CD14-positive monocyte (primary cell): ENCODE data around the gene STAM. TPM values are rescaled to one million over a fixed set of nuclear protein-coding genes. Genes with fewer than 3 reads are reported as not detected.
A peak's percentile ranks its signal among the peaks of the same experiment; 100 is the strongest.

Experiments
- DNase-seq, 3 donors: peaks; one replicate each; pipeline ENCODE4 v3.0.0-alpha.2; 2011 to 2022
- H2AFZ ChIP-seq: 2 replicates; pipeline ENCODE4 v1.6.0; 2012; ENCODE audit warnings: mild to moderate bottlenecking, low read depth, low read length, inconsistent platforms; ENCODE audit not compliant: insufficient read depth, poor library complexity, severe bottlenecking
- H3K27ac ChIP-seq, 2 donors: 1 replicate in 1 of 2; 2 replicates in 1 of 2; pipeline ENCODE4 v1.5.1; 2012 to 2013; ENCODE audit warnings: low read length in 2 of 2, control low read depth in 1 of 2, inconsistent platforms in 1 of 2, low read depth in 1 of 2, mild to moderate bottlenecking in 1 of 2
- H3K27me3 ChIP-seq, 2 donors: one replicate each; pipeline versions ENCODE4 v1.6.0 to v1.6.1; 2011 to 2013; ENCODE audit warnings: low read length in 2 of 2; ENCODE audit not compliant: control insufficient read depth in 2 of 2, insufficient read depth in 2 of 2
- H3K36me3 ChIP-seq, 2 donors: replicated peaks in 1 of 2; 1 replicate in 1 of 2; 2 replicates in 1 of 2; pipeline versions ENCODE4 v1.5.1 to v1.6.1; 2012 to 2013; ENCODE audit warnings: low read length in 2 of 2, control low read depth in 1 of 2, inconsistent platforms in 1 of 2, mild to moderate bottlenecking in 1 of 2; ENCODE audit not compliant: insufficient read depth in 2 of 2, control insufficient read depth in 1 of 2
- H3K4me1 ChIP-seq, 2 donors: 1 replicate in 1 of 2; 2 replicates in 1 of 2; pipeline versions ENCODE4 v1.5.1 to v1.6.1; 2012 to 2013; ENCODE audit warnings: low read length in 2 of 2, control low read depth in 1 of 2, inconsistent platforms in 1 of 2, mild to moderate bottlenecking in 1 of 2, moderate library complexity in 1 of 2; ENCODE audit not compliant: insufficient read depth in 2 of 2, control insufficient read depth in 1 of 2
- H3K4me2 ChIP-seq: replicated peaks from 2 replicates; pipeline ENCODE3; 2012; ENCODE audit warnings: low read length, moderate library complexity, mild to moderate bottlenecking; ENCODE audit not compliant: poor library complexity, severe bottlenecking; ENCODE audit errors: extremely low read depth
- H3K4me3 ChIP-seq, 3 experiments: fragments of 200-600 bp in 1 of 3; sonication (generic) in 1 of 3; replicated peaks in 1 of 3; 1 replicate in 2 of 3; 2 replicates in 1 of 3; pipeline ENCODE4 v1.5.1; 2011 to 2013; ENCODE audit warnings: low read length in 3 of 3, mild to moderate bottlenecking in 3 of 3, control low read depth in 2 of 3, low read depth in 2 of 3, inconsistent platforms in 1 of 3, moderate library complexity in 1 of 3
- H3K79me2 ChIP-seq: 2 replicates; pipeline ENCODE4 v1.6.0; 2012; ENCODE audit warnings: mild to moderate bottlenecking, control low read depth, inconsistent platforms, low read length, moderate library complexity; ENCODE audit not compliant: insufficient read depth
- H3K9ac ChIP-seq: 2 replicates; pipeline ENCODE4 v1.6.0; 2017; ENCODE audit warnings: low read length, mild to moderate bottlenecking; ENCODE audit not compliant: insufficient read depth, poor library complexity, severe bottlenecking
- H3K9me3 ChIP-seq, 2 donors: replicated peaks in 1 of 2; 1 replicate in 1 of 2; 2 replicates in 1 of 2; pipeline versions ENCODE4 v1.5.1 to v1.6.1; 2012 to 2013; ENCODE audit warnings: low read length in 2 of 2, control low read depth in 1 of 2; ENCODE audit not compliant: control insufficient read depth in 1 of 2, insufficient read depth in 1 of 2
- H4K20me1 ChIP-seq: 2 replicates; pipeline ENCODE4 v1.6.0; 2012; ENCODE audit warnings: mild to moderate bottlenecking, low read length, control low read depth, moderate library complexity; ENCODE audit not compliant: insufficient read depth
- H3K27ac Mint-ChIP-seq, 7 donors: one replicate each; pipeline ENCODE4 v1.8.0; 2020; ENCODE audit warnings: mild to moderate bottlenecking in 7 of 7, mixed read lengths in 7 of 7, moderate library complexity in 6 of 7, inconsistent platforms in 2 of 7
- H3K27me3 Mint-ChIP-seq, 3 donors: one replicate each; pipeline ENCODE4 v1.8.0; 2021 to 2022; ENCODE audit warnings: low read depth in 3 of 3, mild to moderate bottlenecking in 3 of 3, mixed read lengths in 3 of 3, moderate library complexity in 3 of 3, inconsistent platforms in 1 of 3
- H3K36me3 Mint-ChIP-seq, 2 donors: one replicate each; pipeline ENCODE4 v1.8.0; 2020; ENCODE audit warnings: mixed read lengths in 2 of 2, inconsistent platforms in 1 of 2, mild to moderate bottlenecking in 1 of 2
- H3K4me1 Mint-ChIP-seq: one replicate; pipeline ENCODE4 v1.8.0; 2020; ENCODE audit warnings: mild to moderate bottlenecking, mixed read lengths
- H3K4me3 Mint-ChIP-seq, 2 donors: one replicate each; pipeline ENCODE4 v1.8.0; 2020; ENCODE audit warnings: mild to moderate bottlenecking in 2 of 2, mixed read lengths in 2 of 2, moderate library complexity in 1 of 2
- H3K9me3 Mint-ChIP-seq, 7 donors: one replicate each; pipeline ENCODE4 v1.8.0; 2020 to 2022; ENCODE audit warnings: mixed read lengths in 7 of 7, mild to moderate bottlenecking in 6 of 7, moderate library complexity in 6 of 7, inconsistent platforms in 2 of 7
- CTCF ChIP-seq: fragments of 200-600 bp; IDR thresholded peaks from one replicate; pipeline ENCODE4 v1.8.0; 2022; ENCODE audit warnings: antibody characterized with exemption, mild to moderate bottlenecking
- WGBS: methylation state at CpG from one replicate; pipeline ENCODE4 v1.1.5; 2013; ENCODE audit warnings: missing lambda C conversion rate; ENCODE audit not compliant: insufficient coverage; 5-methylcytosine and 5-hydroxymethylcytosine counted together
- intact Hi-C, 2 donors: fragments of 100-400 bp; cut with micrococcal nuclease; formaldehyde crosslinking; loops; one replicate each; pipeline versions ENCODE4 v1.15.0 to v1.15.1; 2023
- polyA minus RNA-seq: library from RNA; depleted of rRNA, polyadenylated mRNA; stranded (reverse); fragments of >200 nt; gene quantifications from 2 replicates; pipeline ENCODE4 v1.2.3, GENCODE V29; 2012
- polyA plus RNA-seq, 3 donors: library from polyadenylated mRNA; depleted of rRNA in 1 of 3; unstranded in 2 of 3; stranded (reverse) in 1 of 3; fragments of 300-500 nt in 2 of 3; fragments of >200 nt in 1 of 3; fragmentation: Illumina TruSeq in 2 of 3; gene quantifications; 1 replicate in 2 of 3; 2 replicates in 1 of 3; pipeline ENCODE4 v1.2.3, GENCODE V29; 2012 to 2021
- total RNA-seq, 12 experiments: library from RNA in 1 of 12; stranded (reverse) in 1 of 12; fragments of 120-200 nt in 1 of 12; gene quantifications; one replicate each; pipeline ENCODE4 v1.2.4 and lab custom pipeline; 2013 to 2026; ENCODE audit warnings: mixed read lengths in 6 of 12, inconsistent platforms in 1 of 12

The STAM gene
- total RNA-seq (2013), result 16.0 TPM
- polyA plus RNA-seq (10 to 100 TPM in 1 of 3 donors, 1 to 10 TPM in 2; 5.5 to 16.4 (median 5.9) TPM), polyA minus RNA-seq (7.3 and 12.8 TPM in 2 replicates), total RNA-seq (lab: John Stamatoyannopoulos, UW) (17.1 to 42.3 (median 25.7) reads per million in 11 experiments)

GRCh38 chr10:17643755-17644484, at the start of gene STAM:
TSS of gene STAM (plus strand) at chr10:17644151. CDS start at chr10:17644340, 189 bp downstream.
- Mint-ChIP-seq H3K9me3 (peaks cover 0 to 3% (median 1%) of the 10 kb centered on the region in 7 donors), H3K36me3 (peaks cover 0 to 2% of the 10 kb centered on the region in 2 donors), H3K27ac (peak within 1 kb of the TSS; percentile 99 to 100 (median 100)), H3K27me3 (peaks cover 0 to 2% (median 2%) of the 10 kb centered on the region in 3 donors), H3K4me1 (peaks cover 51% of the 10 kb centered on the region), H3K4me3 (peak within 1 kb of the TSS; percentile 99)
- Histone ChIP-seq H2AFZ (peak within 1 kb of the TSS; percentile 94), H3K27me3 (no peaks in the 10 kb centered on the region), H3K36me3 (no peaks in the 10 kb centered on the region), H3K4me2 (peak within 1 kb of the TSS; percentile 97), H4K20me1 (peaks cover 20% of the 10 kb centered on the region), H3K4me1 (peaks cover 48 to 49% of the 10 kb centered on the region in 2 donors), H3K79me2 (peaks cover 67% of the 10 kb centered on the region), H3K27ac (peak within 1 kb of the TSS; percentile 89 to 97), H3K9me3 (no peaks in the 10 kb centered on the region), H3K4me3 (peak within 1 kb of the TSS; percentile 60 to 96 (median 86)), H3K9ac (peak within 1 kb of the TSS; percentile 89)
- 0% methylated on average over 25 of the region's 37 CpGs for WGBS
- TF ChIP-seq CTCF, result no peak
- intact Hi-C loops, result loop anchor here in 1 of 2 donors (10.0 kb wide), 1 partner anchor 1011 kb away; the partner anchor contains the start of genes ARL5B and NSUN6
- DNase-seq, result peak; percentile 84 to 85 (median 85)

GRCh38 chr10:17597386-17597785, 46.6 kb upstream of the STAM start:
- Histone ChIP-seq H3K36me3 (no peaks in the 10 kb centered on the region), H3K4me3 (no peak overlapping the region), H3K79me2 (no peaks in the 10 kb centered on the region), H3K27ac (no peak overlapping the region), H3K4me2 (no peak overlapping the region), H2AFZ (no peak overlapping the region), H3K9ac (no peak overlapping the region), H3K4me1 (no peaks in the 10 kb centered on the region), H4K20me1 (no peaks in the 10 kb centered on the region), H3K27me3 (no peaks in the 10 kb centered on the region), H3K9me3 (no peaks in the 10 kb centered on the region)
- Mint-ChIP-seq H3K9me3 (peaks cover 0 to 3% (median 0%) of the 10 kb centered on the region in 7 donors), H3K36me3 (peaks cover 0 to 9% of the 10 kb centered on the region in 2 donors), H3K4me1 (peaks cover 5% of the 10 kb centered on the region), H3K4me3 (no peak overlapping the region), H3K27me3 (peaks cover 0 to 2% (median 0%) of the 10 kb centered on the region in 3 donors), H3K27ac (no peak overlapping the region)
- 93% methylated on average over 2 of the region's 3 CpGs for WGBS
- TF ChIP-seq CTCF, result no peak
- no peak for DNase-seq
- intact Hi-C loops, result no loop called here
